SK-N-SH treated with all-trans-retinoic acid at 6 μM for 48 hours (cell line): Measurements from ENCODE around the gene COMT.
A peak's percentile ranks its signal among the peaks of the same experiment; 100 is the strongest.

Experiments used
- ATAC-seq: fragments of 200-7000 bp; cut with Tn5 transposase; 3 replicates; pipeline ENCODE4 v1.9.1; 2020; ENCODE audit warnings: mild to moderate bottlenecking, moderate library complexity
- ARNTL ChIP-seq: fragments of 450-650 bp; formaldehyde crosslinking; IDR thresholded peaks from 2 replicates; pipeline ENCODE4 v1.5.0; 2020; ENCODE audit warnings: low read depth, mild to moderate bottlenecking, moderate library complexity, borderline replicate concordance
- BACH2 ChIP-seq: fragments of 250-450 bp; sonication (Bioruptor Pico); IDR thresholded peaks from 2 replicates; pipeline ENCODE4 v1.9.0; 2021; ENCODE audit warnings: mild to moderate bottlenecking, borderline replicate concordance
- CREB5 ChIP-seq: fragments of 250-450 bp; sonication (Bioruptor Pico); IDR thresholded peaks from 2 replicates; pipeline ENCODE4 v1.5.1; 2020; ENCODE audit warnings: low read depth, mild to moderate bottlenecking, moderate library complexity
- CSDC2 ChIP-seq: fragments of 250-450 bp; sonication (Bioruptor Pico); IDR thresholded peaks from 2 replicates; pipeline ENCODE4 v1.5.0; 2020; ENCODE audit warnings: mild to moderate bottlenecking, moderate library complexity
- ESRRG ChIP-seq: fragments of 250-450 bp; sonication (Bioruptor Pico); IDR thresholded peaks from 2 replicates; pipeline ENCODE4 v1.6.1; 2021; ENCODE audit warnings: mild to moderate bottlenecking
- GLIS3 ChIP-seq: fragments of 250-450 bp; sonication (Bioruptor Pico); IDR thresholded peaks from 2 replicates; pipeline ENCODE4 v1.5.0; 2020; ENCODE audit warnings: mild to moderate bottlenecking, moderate library complexity
- ISL1 ChIP-seq: fragments of 250-450 bp; sonication (Bioruptor Pico); IDR thresholded peaks from 2 replicates; pipeline ENCODE4 v2.1.2; 2022; ENCODE audit warnings: mild to moderate bottlenecking, moderate library complexity
- OSR1 ChIP-seq: fragments of 250-450 bp; sonication (Bioruptor Pico); IDR thresholded peaks from 2 replicates; pipeline ENCODE4 v1.8.0; 2022; ENCODE audit warnings: moderate library complexity, mild to moderate bottlenecking, inconsistent platforms
- POU6F1 ChIP-seq: fragments of 250-450 bp; sonication (Bioruptor Pico); IDR thresholded peaks from 2 replicates; pipeline ENCODE4 v1.8.0; 2021; ENCODE audit warnings: low read depth, mild to moderate bottlenecking, moderate library complexity, borderline replicate concordance
- PPARA ChIP-seq: fragments of 250-450 bp; sonication (Bioruptor Pico); IDR thresholded peaks from 2 replicates; pipeline ENCODE4 v1.5.0; 2020; ENCODE audit warnings: mild to moderate bottlenecking, borderline replicate concordance
- RARB ChIP-seq: fragments of 250-450 bp; sonication (Bioruptor Pico); IDR thresholded peaks from 2 replicates; pipeline ENCODE4 v1.8.0; 2021; ENCODE audit warnings: mild to moderate bottlenecking, moderate library complexity
- TCF4 ChIP-seq: fragments of 250-450 bp; sonication (Bioruptor Pico); IDR thresholded peaks from 2 replicates; pipeline ENCODE4 v1.8.0; 2021; ENCODE audit warnings: mild to moderate bottlenecking, moderate library complexity, borderline replicate concordance
- TOX ChIP-seq: fragments of 250-450 bp; sonication (Bioruptor Pico); IDR thresholded peaks from 2 replicates; pipeline ENCODE4 v1.8.0; 2021; ENCODE audit warnings: mild to moderate bottlenecking, moderate library complexity, borderline replicate concordance
- TSHZ2 ChIP-seq: fragments of 250-450 bp; sonication (Bioruptor Pico); IDR thresholded peaks from 2 replicates; pipeline ENCODE4 v1.5.0; 2020; ENCODE audit warnings: mild to moderate bottlenecking, moderate library complexity
- ZC3H10 ChIP-seq: fragments of 250-450 bp; sonication (Bioruptor Pico); IDR thresholded peaks from 2 replicates; pipeline ENCODE4 v1.5.1; 2021; ENCODE audit warnings: mild to moderate bottlenecking, moderate library complexity
- ZFP3 ChIP-seq: fragments of 250-450 bp; sonication (Bioruptor Pico); IDR thresholded peaks from 2 replicates; pipeline ENCODE4 v1.5.0; 2020; ENCODE audit warnings: mild to moderate bottlenecking, moderate library complexity
- ZFP30 ChIP-seq: fragments of 450-650 bp; formaldehyde crosslinking; IDR thresholded peaks from 2 replicates; pipeline ENCODE4 v1.5.0; 2022; ENCODE audit warnings: mild to moderate bottlenecking, moderate library complexity
- ZNF565 ChIP-seq: fragments of 450-650 bp; formaldehyde crosslinking; conservative IDR thresholded peaks from 2 replicates; pipeline ENCODE4 v1.5.0; 2020; ENCODE audit warnings: low read depth, mild to moderate bottlenecking, moderate library complexity

COMT gene

GRCh38 chr22:19942157-19943081 is 847 bp downstream of the COMT start:
- peak; percentile 71 for ATAC-seq
- TF ChIP-seq ESRRG (CRISPR knock-in tag) (no peak), OSR1 (CRISPR knock-in tag) (no peak), ARNTL (CRISPR knock-in tag) (no peak)

- TF ChIP-seq ZC3H10 (CRISPR knock-in tag) (no peak), CREB5 (CRISPR knock-in tag) (peak; percentile 40; the same call in 1 of the 2 replicates), TOX (CRISPR knock-in tag) (no peak), CSDC2 (CRISPR knock-in tag) (0 out of 2 replicates have a peak, but pooled peaks have one; percentile 26)
- peak; percentile 60 for ATAC-seq
Observed at GRCh38 chr22:19943082-19944026, 1.8 kb downstream of the COMT start.

GRCh38 chr22:19948057-19948760 is 6.6 kb downstream of the COMT start:
- ATAC-seq, result no peak
- no peak for TF ChIP-seq GLIS3 (CRISPR knock-in tag)
- no peak for TF ChIP-seq ZNF565
- TF ChIP-seq RARB, result no peak
- TF ChIP-seq BACH2 (CRISPR knock-in tag), result no peak
- no peak for TF ChIP-seq ESRRG (CRISPR knock-in tag)
- no peak for TF ChIP-seq ISL1 (CRISPR knock-in tag)
- TF ChIP-seq TSHZ2 (CRISPR knock-in tag), result no peak

GRCh38 chr22:19951346-19951745 is 9.8 kb downstream of the COMT start:
- TF ChIP-seq ZFP30 (CRISPR knock-in tag), result no peak
- TF ChIP-seq TOX (CRISPR knock-in tag), result no peak
- TF ChIP-seq TSHZ2 (CRISPR knock-in tag), result no peak
- TF ChIP-seq POU6F1, result no peak
- no peak for TF ChIP-seq TCF4 (CRISPR knock-in tag)
- TF ChIP-seq ZFP3 (CRISPR knock-in tag), result no peak
- TF ChIP-seq PPARA, result no peak
- no peak for ATAC-seq
